H9 (cell line): ENCODE results near the gene DPCD. TPM values are rescaled to one million over a fixed set of nuclear protein-coding genes. Genes with fewer than 3 reads are reported as not detected.

Experiments used
- DNase-seq: peaks from one replicate; pipeline ENCODE4 v3.0.0-alpha.2; 2017
- H2AFZ ChIP-seq: one replicate; pipeline ENCODE4 v1.6.1; 2013; ENCODE audit warnings: mild to moderate bottlenecking, low read length, control low read depth, moderate library complexity
- H2AK5ac ChIP-seq: 2 replicates; pipeline ENCODE4 v1.6.1; 2013; ENCODE audit warnings: low read length, control low read depth, mixed read lengths; ENCODE audit not compliant: insufficient read length
- H2BK120ac ChIP-seq: one replicate; pipeline ENCODE4 v1.6.1; 2013; ENCODE audit warnings: low read depth, mild to moderate bottlenecking, low read length, control low read depth, inconsistent platforms; ENCODE audit not compliant: poor library complexity, severe bottlenecking
- H2BK12ac ChIP-seq: 2 replicates; pipeline ENCODE4 v1.6.1; 2013; ENCODE audit warnings: low read length, control low read depth, mixed read lengths, low read depth; ENCODE audit not compliant: insufficient read length
- H2BK15ac ChIP-seq: 2 replicates; pipeline ENCODE4 v1.6.1; 2013; ENCODE audit warnings: low read depth, low read length, control low read depth
- H2BK20ac ChIP-seq: one replicate; pipeline ENCODE4 v1.6.1; 2013; ENCODE audit warnings: low read depth, mild to moderate bottlenecking, low read length, control low read depth, inconsistent platforms; ENCODE audit not compliant: poor library complexity, severe bottlenecking
- H2BK5ac ChIP-seq: 2 replicates; pipeline ENCODE4 v1.6.1; 2013; ENCODE audit warnings: low read length, control low read depth, mixed read lengths; ENCODE audit not compliant: insufficient read length
- H3K14ac ChIP-seq: 2 replicates; pipeline ENCODE4 v1.6.1; 2013; ENCODE audit warnings: low read length, control low read depth; ENCODE audit not compliant: insufficient read depth
- H3K18ac ChIP-seq: 2 replicates; pipeline ENCODE4 v1.6.1; 2013; ENCODE audit warnings: low read depth, mild to moderate bottlenecking, mixed read lengths, low read length, control low read depth; ENCODE audit not compliant: insufficient read length
- H3K23ac ChIP-seq: 2 replicates; pipeline ENCODE4 v1.6.1; 2013; ENCODE audit warnings: low read length, control low read depth, mixed read lengths, low read depth; ENCODE audit not compliant: insufficient read length
- H3K23me2 ChIP-seq: 2 replicates; pipeline ENCODE4 v1.6.1; 2013; ENCODE audit warnings: low read depth, mild to moderate bottlenecking, mixed read lengths, low read length, control low read depth; ENCODE audit not compliant: insufficient read length, poor library complexity, severe bottlenecking
- H3K27ac ChIP-seq: 2 replicates; pipeline ENCODE4 v1.5.1; 2013; ENCODE audit warnings: low read length, control low read depth, mixed read lengths, low read depth; ENCODE audit not compliant: insufficient read length
- H3K27me3 ChIP-seq: 2 replicates; pipeline ENCODE4 v1.6.1; 2013; ENCODE audit warnings: low read length, control low read depth, inconsistent platforms; ENCODE audit not compliant: insufficient read depth
- H3K4ac ChIP-seq: 2 replicates; pipeline ENCODE4 v1.6.1; 2013; ENCODE audit warnings: low read depth, mild to moderate bottlenecking, control low read depth, inconsistent platforms, low read length, moderate library complexity
- H3K4me1 ChIP-seq: 2 replicates; pipeline ENCODE4 v1.6.1; 2013; ENCODE audit warnings: low read length, control low read depth, inconsistent platforms; ENCODE audit not compliant: insufficient read depth
- H3K4me2 ChIP-seq: 2 replicates; pipeline ENCODE4 v1.6.1; 2013; ENCODE audit warnings: low read length, control low read depth, mixed read lengths; ENCODE audit not compliant: insufficient read length, insufficient read depth
- H3K56ac ChIP-seq: 2 replicates; pipeline ENCODE4 v1.6.1; 2013; ENCODE audit warnings: low read depth, mild to moderate bottlenecking, mixed read lengths, low read length, control low read depth; ENCODE audit not compliant: insufficient read length
- H3K79me1 ChIP-seq: 2 replicates; pipeline ENCODE4 v1.6.1; 2013; ENCODE audit warnings: low read depth, mild to moderate bottlenecking, moderate library complexity, low read length, control low read depth, inconsistent platforms; ENCODE audit not compliant: insufficient read depth, poor library complexity, severe bottlenecking
- H3K79me2 ChIP-seq: 2 replicates; pipeline ENCODE4 v1.6.1; 2013; ENCODE audit warnings: low read length, control low read depth, inconsistent platforms; ENCODE audit not compliant: insufficient read depth
- H3K9ac ChIP-seq: 2 replicates; pipeline ENCODE4 v1.6.1; 2013; ENCODE audit warnings: low read length, control low read depth, mixed read lengths; ENCODE audit not compliant: insufficient read length; ENCODE audit errors: extremely low read depth
- H3K9me3 ChIP-seq: one replicate; pipeline ENCODE4 v1.6.1; 2013; ENCODE audit warnings: low read depth, low read length, inconsistent platforms; ENCODE audit not compliant: control insufficient read depth
- H3T11ph ChIP-seq: one replicate; pipeline ENCODE4 v1.6.1; 2013; ENCODE audit warnings: mild to moderate bottlenecking, low read length, control low read depth, inconsistent platforms
- H4K20me1 ChIP-seq: one replicate; pipeline ENCODE4 v1.6.1; 2013; ENCODE audit not compliant: control insufficient read depth, insufficient read length, insufficient read depth
- H4K5ac ChIP-seq: 2 replicates; pipeline ENCODE4 v1.6.1; 2013; ENCODE audit warnings: low read depth, mild to moderate bottlenecking, mixed read lengths, low read length, control low read depth; ENCODE audit not compliant: insufficient read length
- H4K8ac ChIP-seq: replicated peaks from 2 replicates; pipeline ENCODE4 v1.6.1; 2013; ENCODE audit warnings: low read length, control low read depth, mixed read lengths, low read depth; ENCODE audit not compliant: insufficient read length
- H4K91ac ChIP-seq: 2 replicates; pipeline ENCODE4 v1.6.1; 2013; ENCODE audit warnings: low read depth, mild to moderate bottlenecking, moderate library complexity, mixed read lengths, low read length, control low read depth; ENCODE audit not compliant: insufficient read length
- H3K27ac Mint-ChIP-seq, 3 experiments: 2 replicates in 2 of 3; 3 replicates in 1 of 3; pipeline ENCODE4 v1.8.0; 2020 to 2021; ENCODE audit warnings: mixed read lengths in 3 of 3, mild to moderate bottlenecking in 1 of 3, moderate library complexity in 1 of 3
- H3K27me3 Mint-ChIP-seq: 2 replicates; pipeline ENCODE4 v1.8.0; 2021; ENCODE audit warnings: low read depth, mild to moderate bottlenecking, moderate library complexity, mixed read lengths
- H3K36me3 Mint-ChIP-seq, 3 experiments: 2 replicates in 2 of 3; 3 replicates in 1 of 3; pipeline ENCODE4 v1.8.0; 2020 to 2021; ENCODE audit warnings: low read depth in 3 of 3, mixed read lengths in 3 of 3; ENCODE audit not compliant: insufficient read depth in 1 of 3
- H3K4me1 Mint-ChIP-seq, 2 experiments: 2 replicates each; pipeline ENCODE4 v1.8.0; 2020; ENCODE audit warnings: mixed read lengths in 2 of 2
- H3K4me3 Mint-ChIP-seq, 2 experiments: 2 replicates in 1 of 2; 3 replicates in 1 of 2; pipeline ENCODE4 v1.8.0; 2020 to 2021; ENCODE audit warnings: mild to moderate bottlenecking in 2 of 2, mixed read lengths in 2 of 2, moderate library complexity in 1 of 2
- H3K9me3 Mint-ChIP-seq, 2 experiments: 2 replicates in 1 of 2; 3 replicates in 1 of 2; pipeline ENCODE4 v1.8.0; 2020; ENCODE audit warnings: mild to moderate bottlenecking in 2 of 2, mixed read lengths in 2 of 2, moderate library complexity in 1 of 2
- CTCF ChIP-seq: fragments of 200-600 bp; sonication (generic); conservative IDR thresholded peaks from 3 replicates; pipeline ENCODE4 v1.8.0; 2021; ENCODE audit warnings: antibody characterized with exemption, mild to moderate bottlenecking
- WGBS: extraction: QIAGEN DNeasy Blood & Tissue Kit; methylation state at CpG from one replicate; pipeline ENCODE4 v1.1.7; 2013; ENCODE audit warnings: missing lambda C conversion rate, low lambda C conversion rate, mixed read lengths; ENCODE audit not compliant: insufficient read length; ENCODE audit errors: extremely low coverage; 5-methylcytosine and 5-hydroxymethylcytosine counted together
- total RNA-seq: library from RNA; stranded (reverse); gene quantifications from 2 replicates; pipeline ENCODE4 v1.2.1, GENCODE V29; 2021

DPCD gene
- total RNA-seq, 1 experiment from 2014 or later, result 21.8 TPM

- Histone ChIP-seq H3K4me2 (no peak overlapping the region), H2BK20ac (no peak overlapping the region), H2BK120ac (no peak overlapping the region), H3K23me2 (peaks cover 2% of the 10 kb centered on the region), H3K14ac (no peak overlapping the region), H3T11ph (no peak overlapping the region), H2BK5ac (no peak overlapping the region), H2AFZ (no peak overlapping the region), H4K20me1 (peaks cover 5% of the 10 kb centered on the region), H3K79me1 (no peaks in the 10 kb centered on the region), H3K4ac (no peak overlapping the region), H3K27ac (no peak overlapping the region), H3K27me3 (no peaks in the 10 kb centered on the region), H3K23ac (no peak overlapping the region), H3K79me2 (no peaks in the 10 kb centered on the region), H2BK15ac (no peak overlapping the region), H3K18ac (no peak overlapping the region), H4K91ac (no peak overlapping the region), H2BK12ac (no peak overlapping the region), H4K8ac (no peak overlapping the region), H3K56ac (no peak overlapping the region), H2AK5ac (no peak overlapping the region), H4K5ac (no peak overlapping the region), H3K4me1 (peaks cover 24% of the 10 kb centered on the region; the same call in 1 of the 2 replicates), H3K9me3 (no peaks in the 10 kb centered on the region), H3K9ac (no peak overlapping the region)
- Mint-ChIP-seq H3K9me3 (no peaks in the 10 kb centered on the region), H3K27ac (no peak overlapping the region), H3K4me3 (no peak overlapping the region), H3K4me1 (peaks cover 54 to 56% of the 10 kb centered on the region in 2 experiments), H3K36me3 (peaks cover 1 to 22% (median 4%) of the 10 kb centered on the region in 3 experiments; a peak in 5 of 7 replicates), H3K27me3 (no peaks in the 10 kb centered on the region)
- no peak for TF ChIP-seq CTCF
- no CpG with 5 or more reads among the region's 2 CpGs for WGBS
- no peak for DNase-seq
Observed at GRCh38 chr10:101647255-101647654, 59.1 kb downstream of the DPCD start.
